NOMO-1 treated with DMSO at 0.1 percent for 48 hours (cell line): ENCODE measurements around the gene MEGF6.
A peak's percentile ranks its signal among the peaks of the same experiment; 100 is the strongest.
"Not testable (repeated sequence)": the region's sequence is repeated elsewhere in the genome, so short reads cannot be mapped to it uniquely, and the experiment has no call there.

Source experiments
- DNase-seq: peaks from one replicate; lab custom pipeline; 2025; ENCODE audit not compliant: unreplicated experiment; lab: John Stamatoyannopoulos, UW

Gene MEGF6

DNA sequence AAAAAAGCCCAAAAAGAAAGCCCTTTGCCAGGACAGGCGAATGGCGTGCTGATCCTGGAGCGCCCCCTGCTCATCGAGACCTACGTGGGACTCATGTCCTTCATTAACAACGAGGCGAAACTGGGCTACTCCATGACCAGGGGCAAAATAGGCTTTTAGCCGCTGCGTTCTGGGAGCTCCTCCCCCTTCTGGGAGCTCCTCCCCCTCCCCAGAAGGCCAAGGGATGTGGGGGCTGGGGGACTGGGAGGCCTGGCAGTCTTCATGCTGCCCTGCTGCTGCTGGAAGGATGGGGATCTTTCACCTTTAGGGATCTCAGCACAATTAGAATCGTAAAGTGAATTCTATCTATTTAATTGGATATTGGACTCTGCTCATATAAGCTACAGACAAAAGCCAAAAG, 17.1 kb upstream of the MEGF6 start:
- DNase-seq, result no peak

DNA sequence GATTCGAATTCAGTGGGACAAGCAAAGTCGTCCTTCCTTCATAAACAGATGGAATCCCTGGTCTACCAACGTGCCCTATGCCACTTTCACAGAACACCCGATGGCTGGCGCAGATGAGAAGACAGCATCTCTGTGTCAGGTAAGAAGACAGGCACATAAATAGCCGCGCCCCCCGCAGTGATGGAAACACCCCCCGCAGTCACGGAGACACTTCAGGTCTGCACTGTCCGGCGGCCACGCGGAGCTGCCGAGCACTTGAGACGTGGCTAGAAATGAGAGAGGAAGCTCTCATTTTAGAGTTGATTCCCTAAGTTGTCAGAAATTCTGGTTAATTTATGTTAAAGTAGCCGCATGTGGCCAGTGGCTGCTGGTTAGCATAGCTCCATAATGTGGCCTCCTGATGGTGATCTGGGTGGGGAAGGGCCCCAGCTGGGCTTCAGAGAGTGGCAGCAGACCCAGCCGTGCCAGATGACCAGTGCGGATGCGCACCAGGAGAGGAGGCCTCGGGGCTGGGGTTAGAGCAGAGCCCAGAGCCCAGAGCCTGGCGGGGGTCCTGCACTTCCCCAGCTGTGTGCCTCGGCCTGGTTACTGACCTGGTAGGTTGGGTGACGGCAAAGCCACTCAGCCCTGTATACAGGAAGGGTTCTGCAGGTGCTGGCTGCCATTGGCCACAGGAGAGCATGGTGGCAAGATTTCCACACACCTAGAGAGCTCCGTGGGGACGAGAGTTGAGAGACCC, 16.4 kb upstream of the MEGF6 start:
- no peak for DNase-seq

DNA sequence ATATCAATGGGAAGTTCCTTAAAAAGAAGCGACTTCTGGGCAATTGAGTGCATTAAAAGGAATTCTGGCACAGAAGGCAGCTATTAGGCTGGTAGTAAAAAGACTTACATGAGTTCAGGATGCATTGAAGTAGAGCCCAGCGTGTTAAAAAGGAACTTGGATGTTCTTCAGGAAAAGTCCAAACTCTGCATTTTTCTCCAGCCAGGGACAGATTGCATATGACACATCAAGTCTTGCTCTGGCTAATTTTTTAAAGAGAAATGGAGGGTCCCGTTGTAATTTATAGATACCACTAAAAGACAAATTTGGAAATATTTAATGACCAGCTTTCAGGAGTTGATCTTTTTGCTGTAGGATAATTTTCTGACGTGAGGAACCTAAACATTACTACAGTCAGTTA, 14.7 kb upstream of the MEGF6 start:
- no peak for DNase-seq

DNA sequence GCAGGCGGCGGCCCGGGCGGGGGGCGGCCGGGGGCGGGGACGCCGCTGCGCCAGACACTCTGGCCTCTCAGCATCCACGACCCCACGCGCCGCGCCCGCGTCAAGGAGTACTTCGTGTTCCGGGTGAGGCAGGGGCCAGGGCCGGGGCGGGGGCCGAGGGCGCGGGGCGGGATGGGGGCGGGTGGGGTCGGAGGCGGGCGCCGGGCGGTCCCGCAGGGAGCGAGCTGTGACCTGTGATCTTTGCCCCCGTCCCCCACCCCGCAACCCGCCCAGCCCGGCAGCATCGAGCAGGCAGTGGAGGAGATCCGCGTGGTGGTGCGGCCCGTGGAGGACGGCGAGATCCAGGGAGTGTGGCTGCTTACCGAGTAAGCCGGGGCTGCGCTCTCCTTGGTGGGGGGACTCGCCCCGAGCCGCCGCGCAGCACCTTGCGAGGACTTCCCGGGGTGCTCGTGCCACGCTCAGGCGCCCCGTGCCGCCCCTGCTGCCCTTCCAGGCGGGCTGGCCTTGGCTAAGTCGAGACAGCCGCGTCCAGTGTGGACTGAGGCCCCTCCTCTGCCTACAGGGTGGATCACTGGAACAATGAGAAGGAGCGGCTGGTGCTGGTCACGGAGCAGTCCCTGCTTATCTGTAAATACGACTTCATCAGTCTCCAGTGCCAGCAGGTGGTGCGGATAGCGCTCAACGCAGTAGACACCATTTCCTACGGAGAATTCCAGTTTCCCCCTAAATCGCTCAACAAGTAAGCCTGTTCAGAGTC, 14.0 kb upstream of the MEGF6 start:
- DNase-seq, result no peak

DNA sequence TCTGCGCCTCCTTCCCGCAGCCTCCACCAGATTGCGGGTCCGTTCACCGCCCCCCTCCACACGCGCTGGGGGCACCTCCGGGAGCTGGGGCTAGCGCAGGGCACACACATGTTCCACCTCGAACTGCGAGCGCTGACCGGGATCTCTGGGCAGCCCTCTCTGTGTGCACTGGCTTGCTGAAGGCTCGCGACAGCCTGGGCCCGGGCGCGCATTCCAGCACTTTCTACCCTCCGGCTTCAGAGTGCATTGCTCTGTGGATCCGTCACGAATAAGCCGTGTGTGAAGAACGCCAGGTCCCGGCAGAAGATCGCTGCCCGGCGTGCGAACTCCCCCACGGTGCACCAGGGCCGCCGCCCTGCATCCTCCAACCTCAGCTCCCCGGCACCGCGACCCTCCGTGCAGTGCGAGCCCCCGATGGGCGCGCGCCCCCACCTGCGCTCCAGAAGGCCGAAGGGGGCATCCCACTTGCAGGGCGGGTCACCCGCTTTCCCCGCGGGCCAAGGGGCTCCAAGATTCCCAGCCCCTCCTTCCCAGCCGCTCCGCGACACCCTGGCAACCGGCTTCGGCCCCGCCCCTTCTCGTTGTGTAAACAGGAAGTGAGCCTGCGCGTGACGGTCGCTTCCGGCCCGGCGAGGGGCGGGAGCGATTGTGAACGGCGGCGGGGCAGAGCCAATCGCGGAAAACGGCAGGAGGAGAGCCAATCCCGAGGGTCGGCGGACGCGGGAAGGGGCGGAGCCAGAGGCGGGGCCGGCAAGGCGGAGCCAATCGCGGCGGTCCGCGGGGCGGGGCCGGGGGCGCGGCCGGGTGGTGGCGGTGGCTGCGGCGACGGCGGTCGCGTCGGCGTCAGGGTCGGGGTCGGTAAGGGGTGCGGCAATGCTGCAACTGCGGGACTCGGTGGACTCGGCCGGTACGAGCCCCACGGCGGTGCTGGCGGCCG, 13.2 kb upstream of the MEGF6 start, which contains the start of gene TPRG1L:
TSS of gene TPRG1L (plus strand) at position 816 of the 937 bp plus-strand sequence. CDS start at position 874, 58 bp downstream.
- DNase-seq, result peak; percentile 96

DNA sequence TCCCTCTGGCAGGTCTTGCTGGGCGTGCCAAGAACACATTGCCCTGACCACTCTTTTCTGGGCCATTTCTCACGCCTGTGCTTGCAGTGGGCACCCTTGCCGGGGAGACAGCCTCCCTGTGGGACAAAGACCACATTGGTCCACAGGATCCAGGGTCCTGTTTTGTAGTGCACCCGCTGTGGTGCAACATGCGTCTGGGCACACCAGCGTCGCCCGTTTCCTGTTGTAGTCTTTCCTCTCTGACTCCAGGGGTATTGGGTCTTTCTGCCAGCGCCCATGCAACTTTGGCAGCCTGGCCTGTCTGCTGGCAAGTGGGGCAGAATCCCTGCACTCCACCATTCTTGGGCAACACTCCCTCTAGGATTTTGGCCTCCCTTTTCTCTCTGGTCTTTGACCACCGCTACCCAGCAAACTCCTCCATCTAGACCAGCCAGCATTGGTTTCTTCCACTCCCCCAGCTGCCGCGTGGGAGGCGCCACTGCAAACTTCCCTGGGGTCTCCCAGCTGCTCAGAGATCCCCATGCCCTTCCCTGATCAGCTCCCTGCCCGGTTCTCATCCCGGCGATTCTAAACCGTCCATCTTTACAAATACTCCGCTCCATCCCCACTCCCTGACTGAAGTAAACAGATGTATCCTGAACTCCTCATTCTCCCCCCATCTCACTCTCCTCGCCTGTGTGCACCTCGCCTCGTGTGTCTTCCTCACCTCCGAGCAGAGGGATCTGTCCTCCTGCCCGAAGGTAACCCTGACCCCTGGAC, 12.3 kb upstream of the MEGF6 start:
- DNase-seq, result no peak

DNA sequence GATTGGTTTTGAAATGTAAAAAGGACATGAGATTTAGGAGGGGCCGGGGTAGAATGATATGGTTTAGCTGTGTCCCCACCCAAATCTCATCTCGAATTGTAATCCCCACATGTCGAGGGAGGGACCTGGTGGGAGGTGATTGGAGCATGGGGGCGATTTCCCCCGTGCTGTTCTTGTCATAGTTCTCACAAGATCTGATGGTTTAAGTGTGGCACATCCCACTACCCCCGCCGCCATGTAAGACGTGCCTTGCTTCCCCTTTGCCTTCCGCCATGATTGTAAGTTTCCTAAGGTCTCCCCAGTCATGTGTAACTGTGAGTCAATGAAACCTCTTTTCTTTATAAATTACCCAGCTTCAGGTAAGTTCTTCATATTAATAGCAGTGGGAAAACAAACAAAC, 10.8 kb upstream of the MEGF6 start:
- DNase-seq, result not testable (repeated sequence)

DNA sequence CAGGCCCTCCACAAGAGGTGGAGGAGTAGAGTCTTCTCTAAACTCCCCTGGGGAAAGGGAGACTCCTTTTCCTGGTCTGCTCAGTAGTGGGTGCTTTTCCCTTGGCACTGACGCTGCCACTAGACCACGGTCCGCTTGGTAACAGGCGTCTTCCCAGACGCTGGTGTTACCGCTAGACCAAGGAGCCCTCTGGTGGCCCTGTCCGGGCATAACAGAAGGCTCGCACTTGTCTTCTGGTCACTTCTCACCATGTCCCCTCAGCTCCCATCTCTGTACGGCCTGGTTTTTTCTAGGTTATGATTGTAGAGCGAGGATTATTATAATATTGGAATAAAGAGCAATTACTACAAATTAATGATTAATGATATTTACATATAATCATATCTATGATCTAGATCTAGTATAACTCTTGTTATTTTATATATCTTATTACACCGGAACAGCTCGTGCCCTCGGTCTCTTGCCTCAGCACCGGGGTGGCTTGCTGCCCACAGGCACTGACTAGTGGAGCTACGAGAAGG, 9.9 kb upstream of the MEGF6 start:
- DNase-seq, result not testable (repeated sequence)

DNA sequence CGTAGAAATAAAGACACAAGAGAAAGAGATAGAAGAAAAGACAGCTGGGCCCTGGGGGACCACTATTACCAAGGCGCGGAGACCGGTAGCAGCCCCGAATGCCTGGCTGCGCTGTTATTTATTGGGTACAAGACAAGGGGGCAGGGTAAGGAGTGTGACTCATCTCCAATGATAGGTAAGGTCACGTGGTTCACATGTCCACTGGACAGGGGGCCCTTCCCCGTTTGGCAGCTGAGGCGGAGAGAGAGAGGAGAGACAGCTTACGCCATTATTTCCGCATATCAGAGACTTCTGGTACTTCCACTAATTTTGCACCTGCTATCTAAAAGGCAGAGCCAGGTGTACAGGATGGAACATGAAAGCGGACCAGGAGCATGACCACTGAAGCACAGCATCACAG, 9.4 kb upstream of the MEGF6 start:
- no peak for DNase-seq

DNA sequence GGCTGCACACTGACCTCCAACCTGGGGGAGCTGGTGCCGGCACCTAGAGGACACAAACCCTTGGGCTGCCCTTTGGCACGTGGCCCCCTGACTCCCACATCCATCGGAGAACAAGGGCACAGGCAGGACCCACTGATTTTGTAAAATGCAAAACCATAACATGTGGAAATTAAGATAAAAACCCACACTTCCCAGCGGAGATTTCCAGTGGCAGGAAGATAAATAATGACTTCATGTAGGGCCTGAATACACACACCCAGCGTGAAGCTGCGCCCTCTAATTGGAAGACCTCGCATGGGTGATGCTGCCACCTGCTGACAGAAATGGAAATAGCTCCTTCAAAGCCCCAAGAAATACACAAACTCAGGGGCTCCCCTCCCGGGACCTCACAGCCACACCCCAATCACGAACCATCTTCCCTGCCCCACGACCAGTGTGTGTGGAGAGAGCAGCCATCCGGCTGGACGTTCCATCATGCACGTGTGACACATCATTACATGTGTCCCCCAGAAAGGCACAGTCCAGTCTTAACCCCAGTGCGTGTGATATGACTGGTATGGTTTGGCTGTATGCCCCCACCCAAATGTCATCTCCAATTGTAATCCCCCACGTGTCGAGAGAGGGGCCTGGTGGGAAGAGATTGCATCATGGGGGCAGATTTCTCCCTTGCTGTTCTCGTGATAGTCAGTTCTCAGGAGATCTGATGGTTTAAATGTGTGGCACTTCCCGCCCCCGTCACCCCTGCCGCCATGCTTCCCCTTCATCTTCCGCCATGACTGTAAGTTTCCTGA, 7.8 kb upstream of the MEGF6 start:
- peak; percentile 43 for DNase-seq

DNA sequence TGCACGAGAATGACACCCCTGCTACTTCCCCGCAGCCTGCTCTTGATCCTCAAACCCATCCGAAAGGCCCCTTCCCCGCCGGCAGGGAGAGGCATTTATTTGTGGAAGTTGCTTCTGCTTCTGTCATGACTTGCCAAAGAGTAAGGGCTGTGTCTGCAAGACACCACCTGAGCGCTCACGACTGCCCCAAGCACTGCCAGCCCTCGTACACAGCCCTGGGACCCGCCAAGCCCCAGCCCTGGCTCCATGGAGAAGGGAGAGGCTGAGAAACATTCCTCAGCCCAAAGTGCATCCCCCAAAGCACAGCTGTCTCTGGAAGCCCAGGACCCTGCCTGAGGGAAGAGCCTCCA, 7.2 kb upstream of the MEGF6 start:
- no peak for DNase-seq

DNA sequence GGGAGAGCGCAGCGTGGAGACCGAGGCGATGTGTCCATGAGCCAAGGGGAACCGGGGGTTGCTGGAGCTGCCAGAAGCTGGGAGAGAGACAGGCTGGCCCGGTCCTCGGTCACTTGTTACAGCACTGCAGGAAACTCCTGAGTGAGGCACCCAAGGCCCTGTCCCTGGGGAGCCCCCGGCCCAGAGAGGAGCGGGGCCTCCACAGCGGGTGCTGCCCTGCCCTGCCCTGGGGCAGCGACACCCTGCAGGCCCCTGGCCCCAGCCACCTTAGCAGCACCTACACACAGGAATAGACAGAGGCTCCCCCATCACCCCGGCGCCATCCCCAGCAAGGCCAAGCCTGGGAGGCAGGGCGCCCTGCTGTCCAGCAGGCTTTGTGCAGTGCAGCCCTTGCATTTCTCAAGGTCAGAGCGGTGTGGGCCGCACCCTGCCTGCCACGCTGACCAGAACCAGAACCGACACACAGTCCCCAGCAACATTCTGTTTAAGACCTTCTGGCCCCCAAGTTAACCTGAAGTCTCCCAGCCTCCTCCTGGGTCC, 6.6 kb upstream of the MEGF6 start:
- DNase-seq, result no peak

DNA sequence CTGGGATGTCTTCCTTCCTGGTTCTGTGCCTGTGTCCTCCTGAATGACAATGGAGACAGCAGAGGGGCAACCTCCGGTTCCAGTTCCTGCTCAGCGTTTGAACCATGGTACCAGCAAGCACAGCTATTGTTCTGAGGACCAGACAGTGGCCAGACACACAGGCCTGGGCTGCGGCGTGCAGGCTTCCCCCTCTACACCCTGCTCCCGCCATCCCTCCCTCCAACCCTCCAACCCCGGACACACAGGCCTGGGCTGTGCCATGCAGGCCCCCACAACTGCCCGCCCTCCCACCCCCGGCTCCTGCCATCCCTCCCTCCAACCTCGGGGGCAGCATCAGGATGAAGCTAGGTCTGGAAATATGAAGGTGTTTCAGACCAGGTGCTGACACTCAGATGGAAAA, 5.6 kb upstream of the MEGF6 start:
- DNase-seq, result no peak

DNA sequence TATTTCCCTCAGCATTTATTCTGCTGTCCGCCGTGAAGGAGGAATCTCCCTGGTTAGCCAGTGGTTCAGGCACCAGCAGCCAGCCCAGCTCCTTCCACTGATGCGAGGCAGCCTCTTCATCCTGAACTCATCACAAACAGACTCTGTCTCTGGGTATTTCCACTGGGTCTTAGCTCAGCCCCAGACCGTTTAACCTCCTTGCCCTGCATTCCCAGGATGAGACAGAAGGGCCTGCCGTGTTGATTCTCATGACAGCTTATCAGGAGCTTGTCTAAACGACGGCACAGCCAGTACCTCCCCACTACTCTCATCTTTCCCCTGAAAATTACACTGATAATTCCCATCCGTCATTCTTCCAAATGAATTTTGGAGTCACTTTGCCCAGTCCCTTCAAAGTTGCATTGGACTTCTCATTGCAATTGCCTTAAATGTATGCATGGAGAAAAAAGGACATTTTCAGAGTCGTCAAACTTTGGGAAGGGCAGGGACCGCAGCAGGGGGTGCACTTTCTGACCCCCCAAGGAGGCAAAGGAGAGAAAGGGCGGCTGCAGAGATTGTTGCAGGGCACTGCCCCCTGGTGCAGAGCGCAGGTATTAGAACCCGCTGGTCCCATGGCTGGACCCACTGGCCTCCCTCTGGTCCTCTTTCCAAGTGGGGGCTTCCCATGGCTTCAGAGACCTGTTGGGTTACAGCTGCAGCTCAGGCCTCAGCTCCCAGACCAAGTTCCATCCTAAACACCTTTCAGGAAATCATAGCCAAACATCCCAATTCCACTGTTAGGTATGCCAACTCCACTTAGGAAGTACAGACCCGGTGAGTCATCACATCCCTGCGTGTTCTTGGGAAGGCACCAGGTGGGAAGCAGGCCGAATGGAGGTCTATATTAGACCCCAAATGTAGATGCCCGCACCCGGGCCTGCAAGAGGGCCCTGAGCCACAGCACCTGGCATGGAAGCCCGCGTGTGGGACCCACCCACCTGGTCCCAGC, 3.7 kb upstream of the MEGF6 start:
- no peak for DNase-seq

DNA sequence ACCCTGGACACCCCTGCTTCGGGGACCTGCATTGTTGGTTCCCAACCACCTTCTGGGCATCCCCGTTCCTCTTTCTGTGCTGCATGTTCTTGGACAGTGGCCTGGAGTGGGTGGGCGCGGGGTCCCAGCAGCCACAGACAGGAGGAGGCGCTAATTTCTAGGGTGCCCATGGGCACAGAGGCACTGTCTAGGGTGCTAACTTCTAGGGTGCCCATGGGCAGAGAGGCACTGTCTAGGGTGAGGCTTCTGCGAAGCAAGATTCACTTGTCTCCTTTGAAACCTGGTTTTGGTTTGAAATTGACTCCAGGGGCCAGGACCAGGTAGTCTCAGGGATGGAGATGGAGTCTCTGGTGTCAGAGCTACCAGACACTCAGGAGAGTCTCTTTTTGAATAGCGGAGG, 815 bp upstream of the MEGF6 start:
- no peak for DNase-seq

DNA sequence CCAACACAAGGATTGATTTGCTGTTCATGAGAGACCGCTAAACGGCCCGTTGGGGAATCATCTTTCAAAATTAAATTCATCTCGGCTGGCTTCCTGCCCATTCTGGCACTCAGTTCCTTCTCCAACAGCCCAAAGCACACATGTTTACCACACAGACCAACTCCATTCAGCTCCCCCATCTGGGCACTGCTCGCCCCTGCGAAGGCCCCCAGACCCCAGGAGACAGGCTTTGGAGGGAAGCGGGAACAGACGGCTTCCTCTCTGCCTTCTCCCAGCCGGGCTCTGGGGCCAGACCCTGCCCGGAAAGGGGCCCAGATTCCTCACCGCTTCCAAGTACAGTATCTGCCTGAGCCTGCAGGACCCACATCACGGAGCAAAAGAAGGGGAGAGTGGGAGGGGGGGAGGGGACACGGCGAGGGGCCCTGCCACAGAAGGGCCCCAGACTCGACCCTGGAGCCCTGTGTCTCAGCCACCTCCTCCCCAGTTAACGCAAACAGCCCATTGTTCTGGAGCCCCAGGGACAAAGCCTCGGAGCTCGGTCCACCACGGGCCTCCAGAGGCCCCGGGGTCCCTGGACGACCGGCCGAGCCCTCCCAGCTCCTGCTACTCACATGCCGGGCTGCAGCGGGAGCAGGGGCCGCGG, 660 bp downstream of the MEGF6 start:
- DNase-seq, result no peak

DNA sequence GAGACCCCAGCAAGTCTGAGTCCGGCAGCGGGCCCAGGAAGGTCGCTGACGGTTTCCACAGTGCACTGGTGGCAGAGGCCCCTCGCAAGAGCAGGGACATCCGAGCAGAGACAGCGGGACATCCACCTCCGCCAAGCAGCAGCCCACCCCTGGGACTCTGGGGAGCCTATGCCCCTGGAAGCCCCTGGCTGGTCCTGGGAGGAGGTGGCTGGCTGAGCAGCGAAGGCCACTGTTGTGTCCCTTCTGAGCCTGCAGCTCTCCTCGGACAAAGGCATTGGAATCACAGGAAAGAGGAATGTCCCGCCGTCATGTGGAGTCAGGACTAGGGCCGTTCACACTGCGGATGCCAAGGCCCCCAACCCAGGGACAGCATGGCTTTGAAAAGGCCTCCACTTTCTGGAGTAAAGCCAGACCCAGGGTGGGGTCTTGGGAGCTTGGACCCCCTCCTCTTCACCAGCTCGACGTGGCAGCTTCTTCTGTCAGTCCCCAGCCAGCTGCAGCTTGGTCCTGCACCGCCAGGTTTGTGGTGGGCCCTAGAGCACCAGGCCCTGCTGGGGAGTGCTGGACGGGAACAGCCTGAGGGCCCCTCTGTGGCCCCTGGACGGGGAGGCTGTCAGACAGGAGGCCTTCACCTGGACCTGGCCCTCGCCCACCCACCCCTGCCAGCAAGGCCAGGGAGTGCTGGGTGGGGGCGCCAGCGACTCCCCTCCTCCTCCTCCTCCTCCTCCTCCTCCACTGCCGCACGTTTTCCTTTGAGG, 1.4 kb downstream of the MEGF6 start:
- no peak for DNase-seq
